ENCODE data around the gene ACVRL1. TPM values are rescaled to one million over a fixed set of nuclear protein-coding genes. Genes with fewer than 3 reads are reported as not detected.

Gene ACVRL1
- total and polyA plus RNA-seq, 10 of the 15 experiments (the other 5 are each of a cell fraction or from before 2014, with no cell fraction given) = not detected

DNA sequence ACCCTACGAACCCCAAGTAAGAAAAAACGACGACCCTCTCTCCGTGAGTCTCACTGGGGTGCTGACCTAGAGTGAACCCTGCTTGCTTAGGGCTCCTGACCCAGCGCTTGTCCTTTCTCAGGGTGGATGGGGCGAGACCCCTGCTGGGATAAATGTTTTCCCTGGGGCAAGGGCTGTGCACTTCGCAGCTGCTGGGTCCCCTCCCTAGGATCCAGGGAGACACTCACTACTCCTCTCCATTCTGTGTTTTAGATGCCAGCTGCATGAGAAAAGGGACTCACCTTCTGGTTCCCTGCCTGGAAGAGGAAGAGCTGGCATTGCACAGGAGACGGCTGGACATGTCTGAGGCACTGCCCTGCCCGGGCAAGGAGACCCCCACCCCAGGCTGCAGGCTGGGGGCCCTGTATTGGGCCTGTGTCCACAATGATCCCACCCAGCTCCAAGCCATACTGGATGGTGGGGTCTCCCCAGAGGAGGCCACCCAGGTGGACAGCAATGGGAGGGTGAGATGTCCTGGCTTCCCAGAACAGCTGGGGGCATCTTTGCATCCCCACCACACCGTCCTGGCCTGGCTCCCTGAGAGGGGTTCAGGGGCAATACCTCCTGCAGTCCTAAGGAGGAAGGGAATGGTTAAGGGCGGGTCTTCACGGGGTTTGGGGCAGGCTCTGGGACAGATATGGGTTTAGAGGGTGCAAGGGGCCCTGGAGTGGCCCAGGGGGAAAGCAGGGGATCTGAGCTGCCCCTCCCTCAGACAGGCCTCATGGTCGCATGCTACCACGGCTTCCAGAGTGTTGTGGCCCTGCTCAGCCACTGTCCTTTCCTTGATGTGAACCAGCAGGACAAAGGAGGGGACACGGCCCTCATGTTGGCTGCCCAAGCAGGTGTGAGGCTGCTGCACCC, 18.7 kb upstream of the ACVRL1 start:
- ChIA-PET CTCF (no interaction called here), SMC1A (ENCODE audit: uncharacterized antibody, unreplicated experiment) (no interaction called here), RAD21 (ENCODE audit: unreplicated experiment) (no interaction called here), POLR2A (no interaction called here)
- no TSS peak for BruUV-seq (replicated peaks)
- ATAC-seq (no peak), DNase-seq (ENCODE audit: low read depth, low spot score) (no peak), FAIRE-seq (no peak)
- no peaks in the 10 kb centered on the region for H3K27me3 ChIP-seq (replicated peaks in 1 of 2; ENCODE audit: control insufficient read depth in 2 of 2, insufficient read depth in 2 of 2, low read length in 1 of 2)
- H3K79me2 ChIP-seq (ENCODE audit: control insufficient read depth, insufficient read depth, low read length) = no peaks in the 10 kb centered on the region
- no peak overlapping the region for H3K27ac ChIP-seq (ENCODE audit: control insufficient read depth, insufficient read depth)
- H3K9ac ChIP-seq (ENCODE audit: control insufficient read depth, insufficient read depth, low read length) = no peak overlapping the region
- no peak overlapping the region for H3K4me3 ChIP-seq
- intact Hi-C loops (cut with micrococcal nuclease; ENCODE audit: unreplicated experiment) (no loop called here), in situ Hi-C loops (cut with MboI) (no loop called here)
- no peak overlapping the region for H2AFZ ChIP-seq (ENCODE audit: control insufficient read depth, low read depth, low read length)
- no peaks in the 10 kb centered on the region for H3K36me3 ChIP-seq (ENCODE audit: control insufficient read depth in 2 of 2, insufficient read depth in 2 of 2, low read length in 1 of 2)
- H3K9me3 ChIP-seq (replicated peaks; ENCODE audit: control insufficient read depth, insufficient read depth, low read length) = no peaks in the 10 kb centered on the region; the same call in 2 of the 3 replicates
- TF ChIP-seq, protein P1, sequence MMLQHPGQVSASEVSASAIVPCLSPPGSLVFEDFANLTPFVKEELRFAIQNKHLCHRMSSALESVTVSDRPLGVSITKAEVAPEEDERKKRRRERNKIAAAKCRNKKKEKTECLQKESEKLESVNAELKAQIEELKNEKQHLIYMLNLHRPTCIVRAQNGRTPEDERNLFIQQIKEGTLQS (IDR thresholded peaks at IDR 0.05; ENCODE audit: borderline replicate concordance, extremely low read depth, low read depth, low read length) = no peak
- H3K4me1 ChIP-seq (ENCODE audit: control insufficient read depth, insufficient read depth, low read length) = no peaks in the 10 kb centered on the region
- no peaks in the 10 kb centered on the region for H4K20me1 ChIP-seq (ENCODE audit: control insufficient read depth, insufficient read depth)
- H3K4me2 ChIP-seq (ENCODE audit: control insufficient read depth, insufficient read depth) = no peak overlapping the region
- 34% methylated on average over 15 of the region's 15 CpGs for WGBS (ENCODE audit: insufficient coverage, insufficient replicate concordance, low lambda C conversion rate, missing lambda C conversion rate)

DNA sequence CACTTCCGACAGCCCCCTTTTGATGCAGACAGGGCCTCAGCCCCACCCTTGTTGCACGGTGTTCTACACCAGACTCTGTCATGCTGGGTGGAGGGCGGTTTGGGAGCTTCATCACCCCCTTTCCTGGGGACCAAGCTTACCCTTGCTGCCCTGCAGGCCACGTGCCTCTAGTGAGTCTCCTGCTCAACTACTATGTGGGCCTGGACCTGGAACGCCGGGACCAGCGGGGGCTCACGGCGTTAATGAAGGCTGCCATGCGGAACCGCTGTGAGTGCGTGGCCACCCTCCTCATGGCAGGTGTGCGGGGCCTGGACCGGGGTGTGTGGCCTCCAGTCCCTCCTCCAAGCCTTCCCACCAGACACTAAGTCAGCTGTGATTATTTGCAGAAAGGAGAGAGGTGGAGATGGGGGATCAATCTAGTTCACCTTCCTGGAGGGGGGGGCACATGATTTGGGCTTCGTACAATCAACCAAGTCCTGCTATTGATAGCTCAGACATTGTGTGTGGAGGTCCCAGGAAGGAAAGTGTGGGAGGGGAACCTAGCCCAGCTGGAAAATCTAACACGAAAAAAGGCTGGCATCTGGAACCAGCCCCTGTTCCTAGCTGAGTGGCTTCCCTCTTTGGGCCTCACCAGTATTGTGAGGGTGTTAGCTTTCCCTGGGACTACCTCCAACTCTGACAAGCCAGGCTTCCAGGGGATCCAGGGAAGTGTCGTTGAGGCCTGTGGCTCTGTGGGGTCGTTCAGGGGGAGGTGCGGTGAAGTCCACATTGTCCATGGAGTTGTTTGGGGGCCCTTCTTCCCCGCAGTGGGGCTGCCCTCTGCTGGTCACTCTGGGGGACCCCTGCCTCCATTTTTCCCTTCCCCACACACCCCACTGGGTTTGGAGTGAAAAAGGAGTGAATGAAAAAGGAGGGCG, 17.8 kb upstream of the ACVRL1 start:
- intact Hi-C loops (cut with micrococcal nuclease; ENCODE audit: unreplicated experiment) = loop anchor here (5.0 kb wide), 1 partner anchor 133 kb away; no protein-coding TSS in a partner anchor
- ATAC-seq (no peak), DNase-seq (ENCODE audit: low read depth, low spot score) (no peak), FAIRE-seq (no peak)
- no peaks in the 10 kb centered on the region; the same call in 2 of the 3 replicates for H3K9me3 ChIP-seq (replicated peaks; ENCODE audit: control insufficient read depth, insufficient read depth, low read length)
- no peaks in the 10 kb centered on the region for H4K20me1 ChIP-seq (ENCODE audit: control insufficient read depth, insufficient read depth)
- ChIA-PET CTCF (no interaction called here), SMC1A (ENCODE audit: uncharacterized antibody, unreplicated experiment) (no interaction called here), RAD21 (ENCODE audit: unreplicated experiment) (no interaction called here), POLR2A (no interaction called here)
- BruUV-seq (replicated peaks) = no TSS peak
- no peaks in the 10 kb centered on the region for H3K36me3 ChIP-seq (ENCODE audit: control insufficient read depth in 2 of 2, insufficient read depth in 2 of 2, low read length in 1 of 2)
- H3K4me3 ChIP-seq = no peak overlapping the region
- H3K27ac ChIP-seq (ENCODE audit: control insufficient read depth, insufficient read depth) = no peak overlapping the region
- no peaks in the 10 kb centered on the region for H3K27me3 ChIP-seq (replicated peaks in 1 of 2; ENCODE audit: control insufficient read depth in 2 of 2, insufficient read depth in 2 of 2, low read length in 1 of 2)
- in situ Hi-C loops (cut with MboI) = no loop called here
- H3K79me2 ChIP-seq (ENCODE audit: control insufficient read depth, insufficient read depth, low read length) = no peaks in the 10 kb centered on the region
- WGBS (ENCODE audit: insufficient coverage, insufficient replicate concordance, low lambda C conversion rate, missing lambda C conversion rate) = 56% methylated on average over 21 of the region's 21 CpGs
- no peak overlapping the region for H3K9ac ChIP-seq (ENCODE audit: control insufficient read depth, insufficient read depth, low read length)
- H3K4me1 ChIP-seq (ENCODE audit: control insufficient read depth, insufficient read depth, low read length) = no peaks in the 10 kb centered on the region
- no peak overlapping the region for H3K4me2 ChIP-seq (ENCODE audit: control insufficient read depth, insufficient read depth)
- TF ChIP-seq SIN3A (IDR thresholded peaks at IDR 0.05; ENCODE audit: low read depth, low read length) (no peak), NBN (IDR thresholded peaks at IDR 0.05) (no peak)
- TF ChIP-seq, protein P2, sequence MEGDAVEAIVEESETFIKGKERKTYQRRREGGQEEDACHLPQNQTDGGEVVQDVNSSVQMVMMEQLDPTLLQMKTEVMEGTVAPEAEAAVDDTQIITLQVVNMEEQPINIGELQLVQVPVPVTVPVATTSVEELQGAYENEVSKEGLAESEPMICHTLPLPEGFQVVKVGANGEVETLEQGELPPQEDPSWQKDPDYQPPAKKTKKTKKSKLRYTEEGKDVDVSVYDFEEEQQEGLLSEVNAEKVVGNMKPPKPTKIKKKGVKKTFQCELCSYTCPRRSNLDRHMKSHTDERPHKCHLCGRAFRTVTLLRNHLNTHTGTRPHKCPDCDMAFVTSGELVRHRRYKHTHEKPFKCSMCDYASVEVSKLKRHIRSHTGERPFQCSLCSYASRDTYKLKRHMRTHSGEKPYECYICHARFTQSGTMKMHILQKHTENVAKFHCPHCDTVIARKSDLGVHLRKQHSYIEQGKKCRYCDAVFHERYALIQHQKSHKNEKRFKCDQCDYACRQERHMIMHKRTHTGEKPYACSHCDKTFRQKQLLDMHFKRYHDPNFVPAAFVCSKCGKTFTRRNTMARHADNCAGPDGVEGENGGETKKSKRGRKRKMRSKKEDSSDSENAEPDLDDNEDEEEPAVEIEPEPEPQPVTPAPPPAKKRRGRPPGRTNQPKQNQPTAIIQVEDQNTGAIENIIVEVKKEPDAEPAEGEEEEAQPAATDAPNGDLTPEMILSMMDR (IDR thresholded peaks at IDR 0.05 in 2 of 3, conservative IDR thresholded peaks at IDR 0.05 in 1 of 3; ENCODE audit: control insufficient read depth in 2 of 3, extremely low read depth in 1 of 3, insufficient read depth in 1 of 3, low read depth in 3 of 3, low read length in 3 of 3) = 0 out of 6 replicates have a peak, but pooled peaks of 2 of the 3 experiments have one; percentile 10 to 21
- no peak overlapping the region for H2AFZ ChIP-seq (ENCODE audit: control insufficient read depth, low read depth, low read length)

Measured in GM12878 (cell line).